Spleen (tissue), 7 donors: ENCODE results near the gene ARHGAP5.

Source experiments
- POLR2A ChIP-seq, 3 donors: fragments of 450-650 bp; IDR thresholded peaks; one replicate each; pipeline ENCODE4 v1.5.1; 2017; ENCODE audit warnings: antibody characterized with exemption in 3 of 3, mild to moderate bottlenecking in 1 of 3
- TF ChIP-seq, protein P1 (sequence below), 11 experiments: fragments of 200-600 bp in 7 of 11; fragments of 450-650 bp in 4 of 11; sonication (generic) in 4 of 11; IDR thresholded peaks in 8 of 11; conservative IDR thresholded peaks in 3 of 11; 1 replicate in 7 of 11; 2 replicates in 4 of 11; pipeline versions ENCODE4 v1.4.0 to v1.8.0; 2016 to 2021; ENCODE audit warnings: antibody characterized with exemption in 11 of 11, inconsistent platforms in 4 of 11, mild to moderate bottlenecking in 1 of 11
- donor health status: DM: no; HTN: no; CAD: no; lungs with moderate emphysema.
- donor health status: DM: no; HTN: no; CAD: no.
- donor health status: DM: no; HTN: no; CAD: no.

DNA sequence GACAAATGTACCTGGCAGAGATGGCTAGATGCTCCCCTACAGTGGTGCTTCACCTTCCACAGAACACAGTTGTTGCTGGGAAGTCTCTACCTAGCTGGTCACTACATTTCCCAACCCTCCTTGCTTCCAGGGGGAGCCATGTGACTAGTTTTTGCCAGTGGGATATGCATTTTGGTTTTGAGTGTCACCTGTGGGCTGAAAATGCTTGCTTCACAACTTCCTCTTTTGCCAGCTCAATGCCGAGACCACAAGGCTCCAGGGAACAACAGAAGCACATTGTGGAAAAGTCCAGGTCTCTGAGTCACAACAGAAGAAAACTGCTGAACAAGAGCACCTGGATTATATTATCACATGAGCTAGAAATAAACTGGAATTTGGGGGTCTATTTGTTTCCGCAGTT, 48.5 kb upstream of the ARHGAP5 start:
- TF ChIP-seq, protein P1, sequence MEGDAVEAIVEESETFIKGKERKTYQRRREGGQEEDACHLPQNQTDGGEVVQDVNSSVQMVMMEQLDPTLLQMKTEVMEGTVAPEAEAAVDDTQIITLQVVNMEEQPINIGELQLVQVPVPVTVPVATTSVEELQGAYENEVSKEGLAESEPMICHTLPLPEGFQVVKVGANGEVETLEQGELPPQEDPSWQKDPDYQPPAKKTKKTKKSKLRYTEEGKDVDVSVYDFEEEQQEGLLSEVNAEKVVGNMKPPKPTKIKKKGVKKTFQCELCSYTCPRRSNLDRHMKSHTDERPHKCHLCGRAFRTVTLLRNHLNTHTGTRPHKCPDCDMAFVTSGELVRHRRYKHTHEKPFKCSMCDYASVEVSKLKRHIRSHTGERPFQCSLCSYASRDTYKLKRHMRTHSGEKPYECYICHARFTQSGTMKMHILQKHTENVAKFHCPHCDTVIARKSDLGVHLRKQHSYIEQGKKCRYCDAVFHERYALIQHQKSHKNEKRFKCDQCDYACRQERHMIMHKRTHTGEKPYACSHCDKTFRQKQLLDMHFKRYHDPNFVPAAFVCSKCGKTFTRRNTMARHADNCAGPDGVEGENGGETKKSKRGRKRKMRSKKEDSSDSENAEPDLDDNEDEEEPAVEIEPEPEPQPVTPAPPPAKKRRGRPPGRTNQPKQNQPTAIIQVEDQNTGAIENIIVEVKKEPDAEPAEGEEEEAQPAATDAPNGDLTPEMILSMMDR (IDR thresholded peaks at IDR 0.05 in 8 of 11, conservative IDR thresholded peaks at IDR 0.05 in 3 of 11) = no peak
- TF ChIP-seq POLR2A (IDR thresholded peaks at IDR 0.05) = no peak
